PC-3 (cell line): ENCODE measurements around the gene C2CD3.

ENCODE experiments used
- CTCF ChIP-seq: fragments of 300-600 bp; sonication (generic); conservative IDR thresholded peaks from 2 replicates; pipeline ENCODE4 v1.5.1; 2017; ENCODE audit warnings: antibody characterized with exemption, low read depth, mild to moderate bottlenecking, low read length
- EZH2 ChIP-seq: fragments of 300-600 bp; sonication (generic); IDR thresholded peaks from one replicate; pipeline ENCODE4 v1.6.1; 2017; ENCODE audit warnings: antibody characterized with exemption, mild to moderate bottlenecking, low read length; ENCODE audit not compliant: unreplicated experiment

GRCh38 chr11:74091549-74091948, 79.3 kb downstream of the C2CD3 start:
- TF ChIP-seq EZH2 (no peak), CTCF (no peak)
